GM12865 (cell line): Measurements from ENCODE around the gene NAT8L.

ENCODE experiments used
- DNase-seq: peaks from one replicate; pipeline ENCODE4 v3.0.0; 2010; ENCODE audit warnings: low read depth
- H3K4me3 ChIP-seq: 2 replicates; pipeline ENCODE4 v1.5.1; 2011; ENCODE audit warnings: mild to moderate bottlenecking, low read depth, low read length, control low read depth
- CTCF ChIP-seq: IDR thresholded peaks from 2 replicates; pipeline ENCODE4 v1.5.1; 2011; ENCODE audit warnings: low read length, control low read depth, low read depth, inconsistent platforms; ENCODE audit not compliant: insufficient read depth; ENCODE audit errors: missing control alignments

Gene NAT8L

GRCh38 chr4:2070421-2071251, 11.5 kb downstream of the NAT8L start:
- TF ChIP-seq CTCF = no peak
- H3K4me3 ChIP-seq = no peak overlapping the region
- DNase-seq = no peak

- no peak for DNase-seq
- no peak overlapping the region for H3K4me3 ChIP-seq
- TF ChIP-seq CTCF = no peak
Observed at GRCh38 chr4:2071252-2071911, 12.3 kb downstream of the NAT8L start.

- no peak overlapping the region for H3K4me3 ChIP-seq
- no peak for TF ChIP-seq CTCF
- DNase-seq = no peak
Observed at GRCh38 chr4:2071912-2072867, 13.1 kb downstream of the NAT8L start.

- no peak overlapping the region for H3K4me3 ChIP-seq
- no peak for TF ChIP-seq CTCF
- no peak for DNase-seq
Observed at GRCh38 chr4:2072971-2073807, 14.1 kb downstream of the NAT8L start.

GRCh38 chr4:2073808-2074481, 14.8 kb downstream of the NAT8L start:
- H3K4me3 ChIP-seq = no peak overlapping the region
- DNase-seq = no peak
- no peak for TF ChIP-seq CTCF
